ES-I3 (cell line): ENCODE measurements around the gene HILPDA.

Experiments used
- H3K36me3 ChIP-seq: 2 replicates; pipeline ENCODE4 v1.6.1; 2013; ENCODE audit warnings: mild to moderate bottlenecking, low read length, control low read depth, moderate library complexity; ENCODE audit not compliant: insufficient read depth
- H3K4me1 ChIP-seq: 2 replicates; pipeline ENCODE4 v1.6.1; 2013; ENCODE audit warnings: mild to moderate bottlenecking, control low read depth, low read length; ENCODE audit not compliant: insufficient read depth
- H3K9ac ChIP-seq: 2 replicates; pipeline ENCODE4 v1.6.1; 2013; ENCODE audit warnings: low read depth, mild to moderate bottlenecking, low read length, moderate library complexity
- H3K9me3 ChIP-seq: 2 replicates; pipeline ENCODE4 v1.6.1; 2013; ENCODE audit warnings: mild to moderate bottlenecking, low read length, moderate library complexity; ENCODE audit not compliant: control insufficient read depth, insufficient read depth

HILPDA gene, protein sequence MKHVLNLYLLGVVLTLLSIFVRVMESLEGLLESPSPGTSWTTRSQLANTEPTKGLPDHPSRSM

DNA sequence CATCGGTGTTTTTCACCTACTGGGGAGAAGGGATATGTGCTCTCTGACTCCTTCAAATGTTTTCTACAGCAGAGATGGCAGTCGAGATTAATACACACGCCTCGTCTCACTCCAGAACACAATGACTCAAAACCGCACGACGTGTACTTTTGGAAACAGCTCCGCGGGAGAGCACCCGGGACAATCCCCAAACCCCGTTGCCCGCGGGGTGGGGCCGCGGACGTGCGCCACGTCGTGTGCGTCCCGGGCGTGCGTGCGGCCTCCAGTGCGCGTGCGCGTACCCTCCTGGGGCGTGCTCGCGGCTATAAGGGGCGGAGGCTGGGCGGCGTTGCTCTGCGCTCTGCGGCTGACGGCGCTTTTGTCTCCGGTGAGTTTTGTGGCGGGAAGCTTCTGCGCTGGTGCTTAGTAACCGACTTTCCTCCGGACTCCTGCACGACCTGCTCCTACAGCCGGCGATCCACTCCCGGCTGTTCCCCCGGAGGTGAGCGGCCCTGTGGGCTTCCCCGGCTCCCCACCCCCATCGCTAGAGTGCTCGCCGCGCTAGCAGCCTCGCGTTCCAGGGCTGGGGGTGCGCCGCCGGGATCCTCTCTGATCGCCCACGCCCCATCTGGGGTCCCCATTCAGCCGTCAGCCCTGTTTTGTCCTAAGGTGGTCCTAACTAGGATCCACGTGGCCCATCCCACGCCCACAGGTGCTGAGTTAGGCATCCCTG lies at the start of gene HILPDA:
HILPDA (plus strand) TSS at position 336 of the 712 bp plus-strand sequence. CDS start 1,391 bp downstream, outside the sequence.
- no peaks in the 10 kb centered on the region for H3K9me3 ChIP-seq
- peaks cover 8% of the 10 kb centered on the region for H3K4me1 ChIP-seq
- peaks cover 5% of the 10 kb centered on the region; the same call in 1 of the 2 replicates for H3K36me3 ChIP-seq
- H3K9ac ChIP-seq = peak within 1 kb of the TSS; percentile 62

DNA sequence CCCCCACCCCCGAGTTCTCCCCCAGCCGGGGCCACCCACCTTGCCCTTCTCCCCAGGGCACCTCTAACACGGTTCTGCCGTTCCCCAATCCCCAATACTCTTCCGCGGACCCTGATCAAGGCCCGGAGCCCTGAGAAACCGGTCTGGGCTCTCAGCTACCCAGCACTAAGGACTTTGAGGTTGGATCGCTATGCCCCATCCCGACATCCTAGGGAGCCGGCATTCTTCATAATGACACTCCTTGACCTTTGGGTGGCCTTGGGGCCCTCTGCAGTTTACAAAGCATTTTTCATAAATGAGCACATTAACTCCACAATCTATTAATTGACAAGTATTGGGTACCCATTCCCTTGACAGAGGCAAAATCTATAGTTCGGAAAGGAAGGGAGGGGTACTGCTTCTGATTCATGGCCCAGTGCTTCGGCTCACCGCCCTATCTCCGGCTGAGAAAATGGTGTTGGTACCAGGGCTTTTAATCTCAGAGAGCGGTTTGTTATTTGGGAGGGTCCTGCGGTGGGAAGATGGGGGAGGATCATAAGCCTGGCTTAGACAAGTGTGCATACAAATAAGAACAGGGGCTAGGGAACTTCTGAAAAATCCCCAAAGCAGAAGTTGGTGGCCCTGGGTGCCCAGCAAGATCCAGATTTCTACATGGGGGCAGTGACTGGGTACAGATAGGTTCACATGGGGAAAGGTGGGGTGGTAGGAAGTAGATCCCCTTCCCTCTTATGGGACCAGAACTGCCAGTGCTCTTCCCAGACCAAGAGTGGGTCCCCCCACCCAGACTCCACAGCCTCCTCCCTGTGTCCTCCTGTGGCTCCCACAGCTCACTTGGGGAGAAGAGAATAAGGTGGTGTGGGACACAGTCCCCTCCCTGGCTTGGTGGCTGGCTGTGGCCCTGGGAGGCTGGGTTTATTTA lies 49.1 kb upstream of the HILPDA start:
- Histone ChIP-seq H3K36me3 (no peaks in the 10 kb centered on the region), H3K4me1 (peaks cover 23% of the 10 kb centered on the region; the same call in 1 of the 2 replicates), H3K9me3 (no peaks in the 10 kb centered on the region), H3K9ac (no peak overlapping the region)

DNA sequence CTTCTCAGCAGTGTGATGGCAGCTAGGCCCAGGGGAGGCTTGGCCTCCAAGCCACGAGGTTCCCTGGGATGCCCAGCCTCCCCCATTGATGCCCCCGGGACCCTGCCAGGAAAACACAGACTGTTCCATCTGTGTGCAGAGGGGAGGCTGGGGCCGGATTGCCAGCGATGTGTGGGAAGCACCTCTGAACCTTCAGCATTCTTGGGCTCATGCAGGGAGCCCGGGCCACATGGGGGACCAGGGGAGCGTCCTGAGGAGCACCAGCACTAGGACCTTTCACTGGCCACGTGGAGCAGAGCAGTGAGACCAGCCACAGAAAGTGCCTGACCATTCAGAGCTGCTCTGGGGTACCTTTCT lies 48.5 kb upstream of the HILPDA start:
- no peak overlapping the region for H3K9ac ChIP-seq

DNA sequence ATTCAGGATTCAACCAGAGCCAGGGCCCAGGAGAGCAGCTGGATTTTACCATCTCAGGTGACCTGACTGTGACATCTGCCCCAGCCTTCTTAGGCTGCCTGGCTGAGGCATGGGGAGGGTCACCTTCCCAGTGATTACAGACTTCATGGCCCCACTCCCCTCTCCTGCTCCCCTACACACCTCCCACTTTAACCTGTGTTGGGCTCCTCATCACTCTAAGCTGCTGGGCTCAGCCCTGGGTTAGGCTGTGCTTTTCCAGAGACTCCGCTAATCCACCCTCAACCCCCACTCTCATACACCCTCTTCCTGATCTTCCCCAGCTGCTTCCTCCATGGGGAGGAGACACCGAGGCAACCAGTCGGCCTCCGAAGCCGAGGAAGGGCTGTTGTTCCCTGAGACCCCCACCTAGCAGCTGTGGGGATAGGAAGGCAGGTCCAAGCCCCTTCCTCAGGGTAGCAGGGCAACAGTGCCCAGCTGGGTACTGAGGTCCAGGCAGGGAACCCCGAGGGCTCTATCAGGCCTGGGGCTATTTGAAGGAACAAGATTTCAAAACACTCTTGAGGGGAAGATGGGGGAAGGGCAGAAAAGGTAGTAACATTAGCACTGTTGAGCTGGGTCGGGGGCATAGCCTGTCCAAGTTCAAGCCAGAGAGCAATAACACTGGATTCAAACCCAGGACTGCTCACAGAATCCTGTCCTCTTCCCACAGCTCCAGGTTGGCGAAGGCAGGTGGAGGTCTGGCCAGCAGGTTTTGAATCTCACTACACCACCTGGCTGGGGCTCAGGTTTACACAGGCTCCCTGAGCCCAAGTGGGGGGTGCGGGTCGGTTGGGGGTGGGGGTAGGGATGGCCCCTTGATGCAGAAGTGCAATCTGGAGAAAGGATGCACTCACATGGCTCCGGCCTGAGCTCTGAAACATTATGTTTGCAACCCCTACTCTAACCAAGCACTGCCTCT lies 47.6 kb upstream of the HILPDA start:
- H3K9me3 ChIP-seq = no peaks in the 10 kb centered on the region
- H3K4me1 ChIP-seq = peaks cover 23% of the 10 kb centered on the region; the same call in 1 of the 2 replicates
- no peaks in the 10 kb centered on the region for H3K36me3 ChIP-seq
- no peak overlapping the region for H3K9ac ChIP-seq

More for the DNA sequence above, 48.5 kb upstream of the HILPDA start:
- Histone ChIP-seq H3K9me3 (no peaks in the 10 kb centered on the region), H3K4me1 (peaks cover 23% of the 10 kb centered on the region; the same call in 1 of the 2 replicates), H3K36me3 (no peaks in the 10 kb centered on the region)

DNA sequence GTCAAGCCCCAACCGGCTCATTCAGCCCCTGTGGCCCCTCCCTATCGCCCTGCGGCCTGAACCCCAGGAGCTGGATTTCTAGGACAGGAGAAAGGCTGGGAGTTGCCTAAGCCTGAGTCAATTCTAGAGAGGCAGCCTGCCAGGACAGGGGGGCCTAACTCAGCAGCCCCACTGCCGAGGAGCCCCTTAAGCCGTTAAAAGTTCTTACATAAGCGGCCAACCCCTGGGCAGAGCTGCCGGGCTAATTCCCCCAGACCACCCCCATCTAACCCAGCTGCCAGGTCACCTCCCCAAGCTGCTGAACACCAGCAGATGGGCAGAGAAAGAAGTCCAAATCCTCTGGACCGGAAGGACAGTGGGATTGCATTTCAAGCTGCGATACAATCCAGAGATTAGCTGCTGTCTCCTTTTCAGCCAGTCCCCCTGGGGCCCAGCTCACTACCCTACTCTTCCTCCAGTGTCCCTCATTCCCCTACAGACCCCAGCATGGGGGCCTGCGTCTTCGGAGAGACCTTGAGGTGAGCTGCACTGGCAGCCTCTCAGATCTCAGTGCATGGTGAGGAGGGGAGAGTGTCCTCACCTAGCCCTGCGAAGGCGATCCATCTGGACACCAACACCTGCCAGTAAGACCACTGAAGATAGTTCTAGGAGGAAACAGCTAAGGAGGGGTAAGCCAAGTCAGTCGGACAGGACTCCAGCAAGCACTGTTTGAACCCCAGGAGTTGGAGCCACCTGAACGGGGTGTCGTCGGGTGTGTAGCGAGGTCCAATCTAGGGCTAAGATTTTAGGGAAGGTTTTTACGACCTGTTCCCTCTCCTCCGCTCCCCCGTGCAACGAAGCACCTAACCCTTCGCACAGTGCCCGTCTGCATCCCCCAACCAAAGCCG lies 46.7 kb upstream of the HILPDA start:
- H3K9ac ChIP-seq = peak overlapping the region; percentile 56; the same call in 1 of the 2 replicates
- H3K9me3 ChIP-seq = no peaks in the 10 kb centered on the region
- H3K36me3 ChIP-seq = no peaks in the 10 kb centered on the region
- H3K4me1 ChIP-seq = peaks cover 21% of the 10 kb centered on the region; the same call in 1 of the 2 replicates

DNA sequence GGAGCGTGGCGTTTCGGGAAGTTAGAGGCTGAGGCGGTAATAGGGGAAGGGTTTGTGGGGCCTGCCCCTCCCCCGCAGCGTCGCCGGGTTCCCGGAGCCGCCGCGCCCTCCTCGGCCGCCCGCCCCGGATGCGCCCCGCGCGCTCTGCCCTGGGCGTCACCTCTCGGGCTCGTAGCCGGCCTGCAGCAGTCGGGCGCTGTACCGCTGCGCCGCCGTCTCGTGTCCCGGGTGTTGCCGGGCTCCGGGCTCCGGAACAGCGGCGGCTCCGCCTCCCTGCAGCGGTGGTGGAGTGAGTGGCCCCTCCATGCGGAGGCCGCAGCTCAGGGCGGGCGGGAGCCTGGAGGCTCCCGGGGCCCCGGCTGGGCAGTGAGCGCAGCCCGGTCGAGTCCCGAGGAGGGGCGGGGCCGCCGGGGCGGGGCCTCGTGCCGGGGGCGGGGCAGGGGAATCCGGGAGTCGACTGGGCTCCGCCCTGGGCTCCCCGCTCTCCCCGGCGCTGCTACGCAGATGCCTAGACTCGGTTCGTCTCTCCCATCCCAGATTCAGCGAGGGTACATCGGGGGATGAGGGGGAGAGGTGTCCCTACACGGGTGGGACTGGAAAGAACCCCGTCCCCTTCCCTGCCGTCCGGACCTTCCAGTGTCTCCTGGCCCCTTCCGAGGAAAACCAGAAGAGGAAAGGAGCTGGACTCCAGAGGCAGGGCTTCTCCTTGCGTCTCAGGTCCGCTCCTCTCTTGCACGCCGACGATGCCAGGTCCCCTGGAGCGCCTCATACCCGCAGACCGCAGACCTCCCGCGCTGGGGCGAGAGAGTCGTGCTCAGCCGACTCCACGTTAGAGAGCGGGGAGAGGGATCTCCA lies 45.9 kb upstream of the HILPDA start, which contains the start of gene IMPDH1:
IMPDH1 (minus strand) TSS at position 387 of the 855 bp plus-strand sequence; CDS start at position 306, 81 bp downstream.
- no peaks in the 10 kb centered on the region for H3K36me3 ChIP-seq
- no peaks in the 10 kb centered on the region for H3K9me3 ChIP-seq
- H3K4me1 ChIP-seq = peaks cover 13% of the 10 kb centered on the region; the same call in 1 of the 2 replicates
- H3K9ac ChIP-seq = peak within 1 kb of the TSS; percentile 56; the same call in 1 of the 2 replicates

DNA sequence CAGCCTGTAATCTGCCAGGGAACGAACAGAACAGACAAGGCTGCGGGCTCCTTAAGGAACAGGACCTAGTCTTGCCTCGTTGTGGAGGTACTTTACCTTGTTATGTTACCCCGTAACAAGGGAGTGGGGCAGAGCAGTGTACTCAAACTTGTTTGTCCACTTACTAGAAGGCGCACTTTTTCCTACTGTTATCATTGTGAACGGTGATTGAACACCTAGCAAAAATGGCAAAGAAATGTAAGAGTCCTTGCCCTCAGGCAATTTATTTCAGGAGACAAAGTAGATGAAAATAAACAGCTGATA lies 45.3 kb upstream of the HILPDA start:
- Histone ChIP-seq H3K9ac (peak overlapping the region; percentile 56; the same call in 1 of the 2 replicates), H3K9me3 (no peaks in the 10 kb centered on the region), H3K36me3 (no peaks in the 10 kb centered on the region), H3K4me1 (peaks cover 10% of the 10 kb centered on the region; the same call in 1 of the 2 replicates)

DNA sequence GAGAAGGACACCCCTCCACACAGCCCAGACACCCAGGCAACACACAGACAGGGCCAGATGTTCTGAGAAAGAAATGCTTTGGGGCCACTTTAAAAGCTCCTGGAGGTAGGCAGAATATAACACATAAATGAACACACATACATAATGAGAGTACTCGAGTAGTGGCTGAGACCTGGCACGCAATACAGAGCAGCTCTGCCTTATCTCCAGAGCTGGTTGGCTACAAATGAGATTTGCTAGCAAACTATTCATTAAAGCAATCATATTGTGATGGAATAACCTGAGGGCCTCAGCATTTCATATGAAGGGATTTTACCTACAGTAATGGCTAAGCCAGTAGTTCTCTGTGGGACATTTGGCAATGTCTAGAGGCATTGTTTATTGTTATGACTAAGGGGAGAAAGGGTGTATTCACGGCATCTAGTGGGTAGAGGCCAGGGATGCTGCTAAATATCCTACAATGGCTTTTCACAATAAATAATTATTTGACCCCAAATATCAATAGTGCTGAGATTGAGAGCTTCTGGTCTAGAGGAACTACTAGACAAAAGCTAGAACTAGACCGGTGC lies 40.4 kb upstream of the HILPDA start:
- Histone ChIP-seq H3K9ac (no peak overlapping the region), H3K9me3 (no peaks in the 10 kb centered on the region), H3K36me3 (no peaks in the 10 kb centered on the region), H3K4me1 (no peaks in the 10 kb centered on the region)

DNA sequence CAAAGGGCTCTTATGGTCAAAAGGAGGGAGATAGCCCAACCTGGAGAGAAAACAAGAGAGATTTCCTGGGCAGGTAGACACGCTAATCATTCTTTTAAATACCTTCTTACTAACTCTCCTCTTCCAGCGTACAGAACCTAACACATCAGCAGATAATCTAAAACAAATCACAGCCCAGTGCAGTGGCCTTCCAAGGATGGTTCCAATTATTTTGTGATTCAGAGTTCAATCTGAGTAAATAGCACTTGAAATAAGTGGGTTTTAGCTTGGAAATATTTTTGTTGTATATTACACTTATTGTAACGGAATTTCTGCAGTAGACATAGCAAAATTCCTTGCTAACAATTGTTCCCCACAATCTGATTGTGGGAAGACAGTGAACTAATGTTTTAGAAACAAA lies 38.6 kb upstream of the HILPDA start:
- no peaks in the 10 kb centered on the region for H3K4me1 ChIP-seq
- no peaks in the 10 kb centered on the region for H3K9me3 ChIP-seq
- no peak overlapping the region for H3K9ac ChIP-seq
- H3K36me3 ChIP-seq = no peaks in the 10 kb centered on the region

DNA sequence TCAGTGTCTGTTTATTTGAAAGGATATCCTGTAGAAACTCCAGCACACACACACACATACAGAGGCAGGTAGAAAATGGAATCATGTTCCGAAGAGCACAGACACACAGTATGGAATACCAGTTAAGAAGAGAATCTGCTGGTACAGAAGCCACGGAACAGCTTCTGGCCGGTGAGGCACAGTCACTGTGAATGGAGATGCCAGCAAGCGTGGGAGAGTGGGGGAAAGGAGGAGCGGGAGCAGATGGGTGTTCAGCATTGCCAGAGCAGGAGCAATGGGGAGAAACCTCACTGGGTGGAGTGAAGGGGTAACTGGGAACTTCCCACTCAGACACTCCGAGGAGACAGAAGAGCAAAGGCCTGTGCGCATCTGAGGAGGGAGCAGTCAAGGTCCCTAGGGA lies 36.4 kb upstream of the HILPDA start:
- H3K9me3 ChIP-seq = no peaks in the 10 kb centered on the region
- no peaks in the 10 kb centered on the region for H3K36me3 ChIP-seq
- H3K9ac ChIP-seq = no peak overlapping the region
- no peaks in the 10 kb centered on the region for H3K4me1 ChIP-seq

DNA sequence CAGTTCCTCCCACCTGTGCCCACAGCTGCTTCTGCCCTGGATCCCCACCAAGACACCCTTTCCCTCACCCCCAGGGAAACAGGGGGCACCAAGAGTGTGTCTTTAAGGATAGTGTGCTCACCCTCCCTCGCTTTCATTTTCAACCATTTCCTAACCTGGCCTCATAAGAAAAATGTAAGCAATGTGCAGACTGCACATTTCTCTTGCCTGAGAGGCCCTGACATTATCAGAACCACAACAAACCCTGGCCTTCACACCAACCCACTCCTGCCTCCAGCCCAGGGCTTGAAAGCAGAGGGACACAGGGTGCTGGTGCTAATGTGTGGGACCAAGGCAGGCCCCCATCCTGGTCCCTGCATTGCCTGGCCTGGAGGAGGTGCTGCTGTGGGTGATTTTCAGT lies 34.9 kb upstream of the HILPDA start:
- no peaks in the 10 kb centered on the region for H3K36me3 ChIP-seq
- no peaks in the 10 kb centered on the region for H3K4me1 ChIP-seq
- no peak overlapping the region for H3K9ac ChIP-seq
- H3K9me3 ChIP-seq = no peaks in the 10 kb centered on the region

DNA sequence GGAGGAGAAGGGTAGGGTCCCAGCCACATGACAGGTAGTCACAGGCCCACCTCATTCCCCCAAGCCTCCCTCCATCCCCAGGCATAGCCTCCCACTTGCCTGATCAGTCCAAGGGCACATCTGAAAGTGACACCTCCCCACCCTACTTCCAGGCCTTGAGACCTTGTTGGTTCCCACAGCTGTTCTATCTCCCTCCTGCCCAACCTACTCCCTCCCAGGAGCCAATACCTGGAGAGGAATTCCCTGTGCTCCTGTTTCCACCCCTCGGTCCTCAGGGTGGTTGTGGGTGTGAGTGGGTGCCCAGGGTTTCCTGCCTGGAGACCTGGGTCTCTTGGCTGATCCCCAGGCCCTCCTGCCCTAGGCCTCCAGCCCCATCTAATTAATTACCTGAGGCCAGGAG lies 34.3 kb upstream of the HILPDA start:
- no peak overlapping the region for H3K9ac ChIP-seq
- H3K36me3 ChIP-seq = no peaks in the 10 kb centered on the region
- H3K4me1 ChIP-seq = no peaks in the 10 kb centered on the region
- H3K9me3 ChIP-seq = no peaks in the 10 kb centered on the region
